GM23248 (cell line): ENCODE results near the gene LOXL3.

Source experiments
- EZH2 ChIP-seq: fragments of 200-600 bp; sonication (generic); IDR thresholded peaks from 2 replicates; pipeline ENCODE4 v1.6.1; 2018; ENCODE audit warnings: antibody characterized with exemption, mild to moderate bottlenecking; ENCODE audit not compliant: insufficient read depth, poor library complexity, severe bottlenecking
- EZH2phosphoT487 ChIP-seq: fragments of 200-600 bp; sonication (generic); IDR thresholded peaks from 2 replicates; pipeline ENCODE4 v1.6.1; 2018; ENCODE audit warnings: antibody characterized with exemption, moderate library complexity, mild to moderate bottlenecking, low read depth; ENCODE audit not compliant: insufficient read depth

DNA sequence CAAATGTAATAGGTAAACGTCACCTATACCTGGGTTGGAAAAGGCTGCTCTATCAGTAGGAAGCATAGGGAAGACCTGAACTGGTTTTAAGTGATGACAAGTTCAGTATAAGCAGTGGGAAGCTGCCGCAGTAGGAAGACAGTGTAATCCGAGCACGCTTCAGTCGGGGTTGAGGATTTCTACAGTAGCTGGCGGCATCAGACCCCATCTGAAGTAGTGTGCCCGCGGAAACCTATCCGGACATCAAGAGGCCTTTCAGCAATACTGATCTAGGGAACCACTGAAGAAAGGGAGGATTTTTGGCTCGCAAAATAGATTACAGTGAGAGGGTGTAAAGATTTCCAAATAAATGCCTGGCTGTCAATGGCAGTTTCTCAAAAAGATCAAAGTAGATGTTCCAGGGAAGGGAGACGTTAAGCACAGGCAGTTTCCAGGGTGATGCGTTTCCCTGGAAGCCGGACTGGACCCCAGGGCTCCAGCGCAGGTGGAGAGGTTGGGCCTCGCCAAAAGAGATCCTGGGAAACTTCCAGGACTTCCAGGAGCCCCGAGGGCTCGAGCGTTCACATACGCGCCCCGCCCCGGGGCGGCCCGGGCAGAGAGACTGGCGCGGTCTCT is 5.3 kb downstream of the LOXL3 start:
- no peak for TF ChIP-seq EZH2phosphoT487
- no peak for TF ChIP-seq EZH2
